Breast epithelium (tissue), 4 donors: Measurements from ENCODE around the gene MBD1. TPM values are rescaled to one million over a fixed set of nuclear protein-coding genes. Genes with fewer than 3 reads are reported as not detected.

Experiments used
- DNase-seq, 2 donors: peaks; one replicate each; pipeline ENCODE4 v3.0.0-alpha.2; 2019; ENCODE audit warnings: low spot score in 2 of 2
- H3K27ac ChIP-seq, 2 donors: fragments of 200-600 bp; sonication (generic) in 1 of 2; one replicate each; pipeline ENCODE4 v1.5.1; 2016 to 2019; ENCODE audit warnings: mild to moderate bottlenecking in 1 of 2
- H3K27me3 ChIP-seq, 2 donors: fragments of 200-600 bp; sonication (generic) in 1 of 2; one replicate each; pipeline versions ENCODE4 v1.5.1 to v1.6.0; 2017 to 2019; ENCODE audit warnings: control low read depth in 1 of 2, mild to moderate bottlenecking in 1 of 2
- H3K36me3 ChIP-seq: fragments of 200-600 bp; one replicate; pipeline ENCODE4 v1.5.1; 2019
- H3K4me1 ChIP-seq, 2 donors: fragments of 200-600 bp; sonication (generic); one replicate each; pipeline ENCODE4 v1.5.1; 2016 to 2019; ENCODE audit warnings: control low read depth in 1 of 2
- H3K4me3 ChIP-seq, 3 donors: fragments of 200-600 bp; sonication (generic); 1 replicate in 2 of 3; 2 replicates in 1 of 3; pipeline ENCODE4 v1.5.1; 2016 to 2019; ENCODE audit warnings: mild to moderate bottlenecking in 3 of 3, moderate library complexity in 2 of 3
- H3K9me3 ChIP-seq, 2 donors: fragments of 200-600 bp; sonication (generic) in 1 of 2; one replicate each; pipeline ENCODE4 v1.5.1; 2016 to 2019; ENCODE audit warnings: control low read depth in 1 of 2
- POLR2A ChIP-seq: fragments of 450-650 bp; IDR thresholded peaks from one replicate; pipeline ENCODE4 v1.6.1; 2016; ENCODE audit warnings: antibody characterized with exemption, mild to moderate bottlenecking, moderate library complexity
- POLR2AphosphoS5 ChIP-seq, 3 donors: sonication (generic); formaldehyde crosslinking; IDR thresholded peaks; one replicate each; pipeline ENCODE4 v1.6.1; 2017; ENCODE audit warnings: antibody characterized with exemption in 3 of 3
- intact Hi-C: fragments of 100-400 bp; cut with DNase I; formaldehyde crosslinking; loops from one replicate; pipeline ENCODE4 v1.15.1; 2023; ENCODE audit warnings: low total_unique reads
- total RNA-seq, 3 donors: library from RNA; depleted of rRNA; stranded (reverse); fragments of >200 nt; gene quantifications; one replicate each; pipeline ENCODE4 v1.1.0, GENCODE V29; 2016
- TF ChIP-seq, protein P1 (sequence below), 3 donors: fragments of 450-650 bp; IDR thresholded peaks; one replicate each; pipeline ENCODE4 v1.5.1; 2016 to 2017; ENCODE audit warnings: antibody characterized with exemption in 3 of 3, mild to moderate bottlenecking in 3 of 3, moderate library complexity in 3 of 3

Gene MBD1
- total RNA-seq, 3 donors from 2014 or later, result 51.2 to 82.3 (median 71.1) TPM

DNA sequence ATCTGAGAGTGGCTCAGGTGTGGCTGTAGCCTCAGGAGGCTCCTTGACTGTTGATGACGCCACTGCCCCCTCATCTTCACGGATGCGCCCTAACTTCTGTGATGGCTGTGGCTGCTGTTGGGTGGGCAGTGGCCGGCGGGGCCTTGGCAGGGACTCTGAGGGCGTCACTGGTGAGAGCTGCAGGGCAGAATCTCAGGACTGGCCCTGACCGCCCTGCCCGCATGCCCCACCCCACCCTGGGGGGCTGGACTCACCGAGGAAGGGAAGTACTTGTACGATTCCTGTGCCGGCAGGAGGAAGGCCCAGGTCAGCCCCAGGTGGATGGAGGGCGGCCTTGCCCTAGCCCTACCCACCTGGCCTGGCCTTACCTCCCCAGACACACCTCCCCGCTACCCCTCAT is 3.7 kb upstream of the MBD1 start:
- Histone ChIP-seq H3K27ac (no peak overlapping the region), H3K9me3 (no peaks in the 10 kb centered on the region), H3K4me1 (peaks cover 0 to 4% of the 10 kb centered on the region in 2 donors), H3K27me3 (no peaks in the 10 kb centered on the region), H3K4me3 (no peak overlapping the region), H3K36me3 (peaks cover 5% of the 10 kb centered on the region)
- no peak for DNase-seq
- intact Hi-C loops, result no loop called here
- TF ChIP-seq POLR2A (no peak), POLR2AphosphoS5 (IDR thresholded peaks at IDR 0.05) (no peak)
- TF ChIP-seq, protein P1, sequence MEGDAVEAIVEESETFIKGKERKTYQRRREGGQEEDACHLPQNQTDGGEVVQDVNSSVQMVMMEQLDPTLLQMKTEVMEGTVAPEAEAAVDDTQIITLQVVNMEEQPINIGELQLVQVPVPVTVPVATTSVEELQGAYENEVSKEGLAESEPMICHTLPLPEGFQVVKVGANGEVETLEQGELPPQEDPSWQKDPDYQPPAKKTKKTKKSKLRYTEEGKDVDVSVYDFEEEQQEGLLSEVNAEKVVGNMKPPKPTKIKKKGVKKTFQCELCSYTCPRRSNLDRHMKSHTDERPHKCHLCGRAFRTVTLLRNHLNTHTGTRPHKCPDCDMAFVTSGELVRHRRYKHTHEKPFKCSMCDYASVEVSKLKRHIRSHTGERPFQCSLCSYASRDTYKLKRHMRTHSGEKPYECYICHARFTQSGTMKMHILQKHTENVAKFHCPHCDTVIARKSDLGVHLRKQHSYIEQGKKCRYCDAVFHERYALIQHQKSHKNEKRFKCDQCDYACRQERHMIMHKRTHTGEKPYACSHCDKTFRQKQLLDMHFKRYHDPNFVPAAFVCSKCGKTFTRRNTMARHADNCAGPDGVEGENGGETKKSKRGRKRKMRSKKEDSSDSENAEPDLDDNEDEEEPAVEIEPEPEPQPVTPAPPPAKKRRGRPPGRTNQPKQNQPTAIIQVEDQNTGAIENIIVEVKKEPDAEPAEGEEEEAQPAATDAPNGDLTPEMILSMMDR (IDR thresholded peaks at IDR 0.05), result no peak

DNA sequence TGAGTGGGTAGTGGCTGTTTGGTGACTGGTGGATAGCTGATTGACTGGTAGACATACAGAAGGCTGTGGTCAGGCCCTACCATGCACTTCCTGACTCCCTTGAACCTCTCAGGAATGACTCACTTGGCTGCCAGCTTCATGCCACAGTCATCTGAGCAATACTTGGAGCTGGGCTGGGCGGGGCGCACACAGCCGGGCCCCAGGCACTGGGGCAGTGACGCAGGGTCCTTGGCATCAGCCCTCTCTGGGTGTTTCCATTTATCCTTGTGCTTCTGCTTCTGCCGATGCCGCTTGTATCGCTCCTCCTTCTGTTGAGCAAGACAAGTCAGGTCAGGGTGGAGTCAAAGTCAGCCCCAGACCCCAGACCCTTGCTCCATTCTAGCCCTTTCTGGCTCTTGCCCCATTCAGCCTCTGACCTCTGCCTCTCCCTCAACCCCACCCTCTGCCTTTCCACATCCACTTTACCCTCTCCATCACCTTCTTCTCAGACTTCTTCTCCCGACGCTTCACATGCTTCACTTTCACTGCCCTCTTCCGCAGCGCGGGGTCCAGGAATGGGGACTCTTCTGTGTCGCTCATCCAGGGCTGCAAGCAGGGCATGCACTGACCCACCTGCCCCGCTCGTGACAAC is 3.0 kb upstream of the MBD1 start:
- Histone ChIP-seq H3K27me3 (no peaks in the 10 kb centered on the region), H3K4me3 (no peak overlapping the region), H3K9me3 (no peaks in the 10 kb centered on the region), H3K36me3 (peaks cover 5% of the 10 kb centered on the region), H3K27ac (no peak overlapping the region), H3K4me1 (peaks cover 0 to 5% of the 10 kb centered on the region in 2 donors)
- TF ChIP-seq POLR2A (no peak), POLR2AphosphoS5 (IDR thresholded peaks at IDR 0.05) (no peak)
- TF ChIP-seq, protein P1 (IDR thresholded peaks at IDR 0.05), result no peak
- DNase-seq, result no peak
- intact Hi-C loops, result no loop called here

DNA sequence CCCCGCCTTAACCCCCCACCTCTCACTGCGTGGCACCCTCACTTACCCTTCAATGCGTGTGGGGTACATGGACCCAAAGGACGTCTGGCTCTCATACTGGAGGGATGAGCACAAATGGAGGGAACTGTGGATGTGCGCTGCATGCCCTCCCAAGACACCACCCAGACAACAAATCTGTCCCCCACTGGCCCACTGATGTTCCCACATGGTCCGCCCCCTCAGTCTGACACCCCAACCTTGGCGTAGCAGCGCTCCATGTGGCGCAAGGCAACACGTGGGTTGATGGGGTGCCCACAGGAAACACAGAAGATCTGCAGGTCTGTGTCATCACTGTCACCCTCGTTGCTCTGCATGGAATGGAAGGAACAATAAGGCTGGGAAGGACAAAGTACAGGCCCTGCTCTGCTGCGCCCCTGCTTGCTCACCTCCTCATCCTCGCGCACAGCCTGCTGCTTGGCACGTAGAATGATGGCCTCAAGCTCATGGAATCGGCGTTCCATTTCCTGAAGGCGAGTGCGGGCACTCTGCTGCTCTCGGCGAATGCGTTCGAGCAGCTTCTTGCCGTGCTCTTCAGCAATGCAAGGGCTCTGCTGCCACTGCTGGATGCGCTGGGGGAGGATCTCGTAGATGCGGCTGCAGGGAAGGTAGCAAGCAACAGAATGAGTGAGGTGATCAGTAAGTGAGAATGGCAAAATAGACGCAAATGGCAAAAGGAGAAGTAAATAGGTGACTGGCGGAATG is 2.3 kb upstream of the MBD1 start:
- H3K9me3 ChIP-seq, result no peaks in the 10 kb centered on the region
- DNase-seq, result no peak
- TF ChIP-seq, protein P1 (IDR thresholded peaks at IDR 0.05), result no peak
- TF ChIP-seq POLR2A (no peak), POLR2AphosphoS5 (IDR thresholded peaks at IDR 0.05) (no peak)
- intact Hi-C loops, result no loop called here
- H3K27me3 ChIP-seq, result no peaks in the 10 kb centered on the region
- no peak overlapping the region for H3K27ac ChIP-seq
- H3K36me3 ChIP-seq, result peaks cover 5% of the 10 kb centered on the region
- H3K4me3 ChIP-seq, result no peak overlapping the region
- peaks cover 0 to 5% of the 10 kb centered on the region in 2 donors for H3K4me1 ChIP-seq

DNA sequence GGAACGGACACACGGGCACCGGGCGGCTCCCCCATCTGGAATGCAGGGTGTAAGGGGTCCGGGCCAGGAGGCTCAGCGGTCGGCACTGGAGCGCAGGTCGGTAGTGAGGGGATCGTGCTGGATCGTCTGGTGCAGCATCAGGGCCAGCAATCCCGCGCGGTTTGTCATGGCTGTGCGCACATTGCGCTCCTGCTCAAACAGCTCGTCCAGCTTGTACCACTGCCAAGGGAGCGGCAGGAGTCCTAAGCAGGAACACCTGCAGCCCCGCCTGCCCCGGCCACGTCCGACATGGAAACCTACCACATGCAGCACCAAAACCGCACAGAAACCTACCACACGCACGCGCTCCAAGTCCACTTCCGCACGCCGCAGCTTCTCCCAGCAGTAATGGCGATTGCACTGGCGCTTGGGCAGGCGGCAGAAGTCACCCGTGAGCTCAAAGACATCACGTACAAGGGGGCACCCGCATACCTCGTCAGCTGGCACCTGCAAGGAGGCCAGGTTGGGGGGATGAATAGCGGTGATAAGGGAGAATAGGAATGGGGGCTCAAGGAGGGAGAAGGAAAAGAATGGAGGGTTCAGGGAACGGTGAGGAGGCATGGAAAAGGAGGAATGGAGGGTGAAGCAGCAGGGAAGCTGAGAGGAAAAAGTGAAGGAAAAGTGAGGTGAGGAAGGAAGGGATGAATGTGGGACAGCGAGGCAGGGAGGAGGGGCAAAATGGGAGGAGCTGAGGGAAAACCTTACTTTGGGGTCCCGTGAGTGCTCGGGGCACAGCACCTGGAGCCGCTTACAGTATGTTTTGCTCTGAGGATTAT is 1.4 kb upstream of the MBD1 start:
- Histone ChIP-seq H3K9me3 (no peaks in the 10 kb centered on the region), H3K36me3 (peaks cover 5% of the 10 kb centered on the region), H3K27ac (no peak overlapping the region), H3K4me1 (peaks cover 0 to 5% of the 10 kb centered on the region in 2 donors), H3K27me3 (no peaks in the 10 kb centered on the region), H3K4me3 (peak overlapping the region in 1 of 3 donors; percentile 91)
- DNase-seq, result no peak
- TF ChIP-seq, protein P1 (IDR thresholded peaks at IDR 0.05), result no peak
- TF ChIP-seq POLR2A (no peak), POLR2AphosphoS5 (IDR thresholded peaks at IDR 0.05) (no peak)
- intact Hi-C loops, result no loop called here
